Cardiac fibroblast (primary cell): Measurements from ENCODE around the gene XRCC5.

Experiments
- DNase-seq, 2 donors: peaks; one replicate each; pipeline versions ENCODE4 v3.0.0 to v3.0.0-alpha.2; 2010; ENCODE audit warnings: low read depth in 2 of 2
- H3K4me3 ChIP-seq, 2 donors: replicated peaks in 1 of 2; 1 replicate in 1 of 2; 2 replicates in 1 of 2; pipeline ENCODE4 v1.5.1; 2011; ENCODE audit warnings: low read depth in 2 of 2, low read length in 2 of 2, mild to moderate bottlenecking in 2 of 2, moderate library complexity in 1 of 2
- TF ChIP-seq, protein P1 (sequence below): IDR thresholded peaks from one replicate; pipeline ENCODE4 v1.5.1; 2011; ENCODE audit warnings: low read depth, mild to moderate bottlenecking, low read length, inconsistent platforms

Gene XRCC5

GRCh38 chr2:216146573-216146972 lies 37.4 kb downstream of the XRCC5 start:
- H3K4me3 ChIP-seq: no peak overlapping the region
- no peak for DNase-seq
- TF ChIP-seq, protein P1, sequence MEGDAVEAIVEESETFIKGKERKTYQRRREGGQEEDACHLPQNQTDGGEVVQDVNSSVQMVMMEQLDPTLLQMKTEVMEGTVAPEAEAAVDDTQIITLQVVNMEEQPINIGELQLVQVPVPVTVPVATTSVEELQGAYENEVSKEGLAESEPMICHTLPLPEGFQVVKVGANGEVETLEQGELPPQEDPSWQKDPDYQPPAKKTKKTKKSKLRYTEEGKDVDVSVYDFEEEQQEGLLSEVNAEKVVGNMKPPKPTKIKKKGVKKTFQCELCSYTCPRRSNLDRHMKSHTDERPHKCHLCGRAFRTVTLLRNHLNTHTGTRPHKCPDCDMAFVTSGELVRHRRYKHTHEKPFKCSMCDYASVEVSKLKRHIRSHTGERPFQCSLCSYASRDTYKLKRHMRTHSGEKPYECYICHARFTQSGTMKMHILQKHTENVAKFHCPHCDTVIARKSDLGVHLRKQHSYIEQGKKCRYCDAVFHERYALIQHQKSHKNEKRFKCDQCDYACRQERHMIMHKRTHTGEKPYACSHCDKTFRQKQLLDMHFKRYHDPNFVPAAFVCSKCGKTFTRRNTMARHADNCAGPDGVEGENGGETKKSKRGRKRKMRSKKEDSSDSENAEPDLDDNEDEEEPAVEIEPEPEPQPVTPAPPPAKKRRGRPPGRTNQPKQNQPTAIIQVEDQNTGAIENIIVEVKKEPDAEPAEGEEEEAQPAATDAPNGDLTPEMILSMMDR: no peak

GRCh38 chr2:216147172-216148131 lies 38.3 kb downstream of the XRCC5 start:
- no peak for DNase-seq
- TF ChIP-seq, protein P1: no peak
- no peak overlapping the region for H3K4me3 ChIP-seq

GRCh38 chr2:216148983-216149382 lies 39.8 kb downstream of the XRCC5 start:
- TF ChIP-seq, protein P1: no peak
- DNase-seq: no peak
- H3K4me3 ChIP-seq: no peak overlapping the region

DNA sequence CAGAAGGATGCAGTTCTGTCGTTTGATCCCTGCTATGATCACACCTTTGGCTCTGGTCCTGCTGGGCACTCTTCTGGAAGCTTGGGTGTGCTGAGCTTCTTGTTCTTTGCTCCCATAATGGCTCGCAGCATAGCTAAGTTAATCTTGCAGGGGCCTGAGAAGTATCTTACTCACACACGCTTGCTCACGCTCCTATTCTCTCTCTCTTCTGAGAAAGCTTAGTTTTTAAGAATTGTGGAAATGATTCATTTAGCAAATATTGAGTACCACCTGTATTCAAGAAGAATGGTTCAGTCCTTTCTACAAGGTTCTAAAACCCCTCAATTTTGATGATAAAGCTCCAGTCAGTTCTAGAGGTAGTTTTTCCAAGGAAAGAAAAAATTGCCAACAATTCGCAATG lies 40.6 kb downstream of the XRCC5 start:
- DNase-seq: peak in 1 of 2 donors; percentile 86
- TF ChIP-seq, protein P1: no peak
- no peak overlapping the region for H3K4me3 ChIP-seq

- peak in 1 of 2 donors; percentile 49 for DNase-seq
- H3K4me3 ChIP-seq: no peak overlapping the region
Measured at GRCh38 chr2:216151313-216152025, 42.3 kb downstream of the XRCC5 start.

DNA sequence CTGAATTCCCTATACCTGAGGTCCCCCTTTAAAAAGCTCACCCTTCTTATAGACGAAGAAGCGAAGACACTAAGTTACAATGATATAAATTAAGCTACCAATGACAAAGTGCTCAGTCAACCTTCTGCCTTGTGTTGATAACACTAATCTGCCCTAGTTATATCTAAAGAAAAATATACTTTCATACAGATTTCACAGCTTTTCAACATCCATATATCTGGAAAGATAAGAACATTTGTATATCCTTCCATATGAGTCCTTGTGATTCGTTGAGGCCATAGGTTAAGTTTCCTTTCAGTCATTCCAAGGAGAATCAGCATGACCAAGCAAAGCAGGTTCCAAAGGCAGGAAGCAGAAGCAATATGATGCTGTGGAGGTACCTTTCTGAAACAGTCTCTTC lies 46.8 kb downstream of the XRCC5 start:
- TF ChIP-seq, protein P1: no peak
- DNase-seq: no peak

More at GRCh38 chr2:216151313-216152025, 42.3 kb downstream of the XRCC5 start:
- TF ChIP-seq, protein P1: no peak

More for the DNA sequence above, 46.8 kb downstream of the XRCC5 start:
- H3K4me3 ChIP-seq: no peak overlapping the region
